Heart left ventricle (tissue), 16 donors: ENCODE data around the gene OR5AR1. TPM values are rescaled to one million over a fixed set of nuclear protein-coding genes. Genes with fewer than 3 reads are reported as not detected.

ENCODE experiments used
- ATAC-seq, 4 donors: fragments of 200-7000 bp; cut with Tn5 transposase; one replicate each; pipeline ENCODE4 v1.9.1; 2020 to 2022; ENCODE audit warnings: moderate library complexity in 4 of 4, mild to moderate bottlenecking in 3 of 4, moderate number of reproducible peaks in 1 of 4
- DNase-seq, 5 donors: peaks; one replicate each; pipeline ENCODE4 v3.0.0-alpha.2; 2020
- H3K27ac ChIP-seq, 12 donors: fragments of 200-600 bp; sonication (generic) in 4 of 12; one replicate each; pipeline versions ENCODE4 v1.5.0 to v1.8.0; 2016 to 2022; ENCODE audit warnings: mild to moderate bottlenecking in 2 of 12
- H3K27me3 ChIP-seq, 9 donors: fragments of 200-600 bp; sonication (generic) in 2 of 9; one replicate each; pipeline versions ENCODE4 v1.5.1 to v1.8.0; 2016 to 2022; ENCODE audit warnings: mild to moderate bottlenecking in 3 of 9
- H3K36me3 ChIP-seq, 9 donors: fragments of 200-600 bp; sonication (generic) in 2 of 9; one replicate each; pipeline versions ENCODE4 v1.5.0 to v1.8.0; 2018 to 2022; ENCODE audit warnings: mild to moderate bottlenecking in 2 of 9
- H3K4me1 ChIP-seq, 12 donors: fragments of 200-600 bp; sonication (generic) in 4 of 12; one replicate each; pipeline versions ENCODE4 v1.5.0 to v1.8.0; 2016 to 2022; ENCODE audit warnings: mild to moderate bottlenecking in 3 of 12
- H3K4me3 ChIP-seq, 12 donors: fragments of 200-600 bp; sonication (generic) in 4 of 12; one replicate each; pipeline versions ENCODE4 v1.5.0 to v1.8.0; 2017 to 2022; ENCODE audit warnings: mild to moderate bottlenecking in 9 of 12, moderate library complexity in 4 of 12
- H3K9me3 ChIP-seq, 12 donors: fragments of 200-600 bp; sonication (generic) in 4 of 12; one replicate each; pipeline versions ENCODE4 v1.5.0 to v1.8.0; 2016 to 2022; ENCODE audit warnings: mild to moderate bottlenecking in 1 of 12
- POLR2A ChIP-seq, 2 donors: fragments of 450-650 bp; IDR thresholded peaks; one replicate each; pipeline ENCODE4 v1.6.1; 2017; ENCODE audit warnings: antibody characterized with exemption in 2 of 2, mild to moderate bottlenecking in 2 of 2, moderate library complexity in 2 of 2
- WGBS, 4 donors: extraction: QIAGEN DNeasy Blood & Tissue Kit in 2 of 4; methylation state at CpG; one replicate each; pipeline versions ENCODE4 v1.1.5 to v1.1.7; 2013 to 2018; 5-methylcytosine and 5-hydroxymethylcytosine counted together
- intact Hi-C, 10 donors: fragments of 100-400 bp; cut with DNase I; formaldehyde crosslinking; loops; one replicate each; pipeline versions ENCODE4 v1.11.1 to v1.14.2; 2022
- polyA plus RNA-seq, 2 donors: library from polyadenylated mRNA; stranded (reverse); fragments of 200-250 nt; gene quantifications; one replicate each; pipeline ENCODE4 v1.2.3, GENCODE V29; 2013
- total RNA-seq, 9 donors: library from RNA; depleted of rRNA in 2 of 9; stranded (reverse); fragments of >200 nt in 2 of 9; fragmentation: NEBNext Ultra II Directional in 3 of 9; extraction: Animal tissue kit (Norgen Biotek cat#: 25700) in 3 of 9; gene quantifications; one replicate each; pipeline versions ENCODE4 v1.1.0 to v1.2.4, GENCODE V29; 2016 to 2023
- TF ChIP-seq, protein P1 (sequence below), 12 donors: fragments of 200-600 bp; sonication (generic) in 4 of 12; IDR thresholded peaks; one replicate each; pipeline versions ENCODE4 v1.5.0 to v1.8.0; 2018 to 2022; ENCODE audit warnings: antibody characterized with exemption in 12 of 12, mild to moderate bottlenecking in 5 of 12
- donor health status: ischemic (EF 13 %, LVEDD 7.1; RV severe dilation, severe dysfunction).
- donor health status: healthy with polysubstance abuse.
- donor health status: DM: no; HTN: yes; CAD: no.
- donor health status: DM: no; HTN: no; CAD: no.
- donor health status: ischemic (EF 25% LVEDD 6.9; RV normal size, moderate dysfunction).
- donor health status: ischemic (EF 25% LVEDD 5.7; RV mildly dilated, moderate dysfunction).
- donor health status: healthy.
- donor health status: DM: yes; HTN: yes; CAD: no.
- donor health status: ischemic (EF 35%, LVEDD 5.7; RV mildly dilated, moderate dysfunction).
- donor health status: nonischemic (EF 11% LVEDD 7.7; RV severe dilation, severe dysfunction).
- donor health status: DM: yes; HTN: yes; CAD: no.
- donor health status: PGD.
- donor health status: ischemic (EF 29% LVEDD 5.4; RV normal size, mild dysfunction).
- donor health status: nonischemic (EF 23%, LVEDD 6.1; RV moderate dilation, normal function).

Gene OR5AR1
- total and polyA plus RNA-seq, 11 donors: not detected

DNA sequence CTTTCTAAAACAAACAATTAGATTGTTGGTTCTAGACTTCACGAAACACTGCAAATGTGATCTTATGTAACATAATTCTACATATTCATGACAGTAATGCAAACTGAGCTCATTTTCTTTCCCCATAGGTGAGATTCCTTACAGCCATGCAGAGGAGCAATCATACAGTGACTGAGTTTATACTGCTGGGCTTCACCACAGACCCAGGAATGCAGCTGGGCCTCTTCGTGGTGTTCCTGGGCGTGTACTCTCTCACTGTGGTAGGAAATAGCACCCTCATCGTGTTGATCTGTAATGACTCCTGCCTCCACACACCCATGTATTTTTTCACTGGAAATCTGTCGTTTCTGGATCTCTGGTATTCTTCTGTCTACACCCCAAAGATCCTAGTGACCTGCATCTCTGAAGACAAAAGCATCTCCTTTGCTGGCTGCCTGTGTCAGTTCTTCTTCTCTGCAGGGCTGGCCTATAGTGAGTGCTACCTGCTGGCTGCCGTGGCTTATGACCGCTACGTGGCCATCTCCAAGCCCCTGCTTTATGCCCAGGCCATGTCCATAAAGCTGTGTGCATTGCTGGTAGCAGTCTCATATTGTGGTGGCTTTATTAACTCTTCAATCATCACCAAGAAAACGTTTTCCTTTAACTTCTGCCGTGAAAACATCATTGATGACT, 36.9 kb downstream of the OR5AR1 start:
- Histone ChIP-seq H3K9me3 (no peaks in the 10 kb centered on the region), H3K27me3 (no peaks in the 10 kb centered on the region), H3K36me3 (no peaks in the 10 kb centered on the region), H3K27ac (no peak overlapping the region), H3K4me3 (no peak overlapping the region), H3K4me1 (no peaks in the 10 kb centered on the region)
- intact Hi-C loops: no loop called here
- ATAC-seq (peak in 1 of 4 donors; percentile 45), DNase-seq (no peak)
- 53 to 61% (median 55%) methylated on average over 10 of the region's 10 CpGs for WGBS, 4 donors
- no peak for TF ChIP-seq POLR2A (IDR thresholded peaks at IDR 0.05)
- TF ChIP-seq, protein P1, sequence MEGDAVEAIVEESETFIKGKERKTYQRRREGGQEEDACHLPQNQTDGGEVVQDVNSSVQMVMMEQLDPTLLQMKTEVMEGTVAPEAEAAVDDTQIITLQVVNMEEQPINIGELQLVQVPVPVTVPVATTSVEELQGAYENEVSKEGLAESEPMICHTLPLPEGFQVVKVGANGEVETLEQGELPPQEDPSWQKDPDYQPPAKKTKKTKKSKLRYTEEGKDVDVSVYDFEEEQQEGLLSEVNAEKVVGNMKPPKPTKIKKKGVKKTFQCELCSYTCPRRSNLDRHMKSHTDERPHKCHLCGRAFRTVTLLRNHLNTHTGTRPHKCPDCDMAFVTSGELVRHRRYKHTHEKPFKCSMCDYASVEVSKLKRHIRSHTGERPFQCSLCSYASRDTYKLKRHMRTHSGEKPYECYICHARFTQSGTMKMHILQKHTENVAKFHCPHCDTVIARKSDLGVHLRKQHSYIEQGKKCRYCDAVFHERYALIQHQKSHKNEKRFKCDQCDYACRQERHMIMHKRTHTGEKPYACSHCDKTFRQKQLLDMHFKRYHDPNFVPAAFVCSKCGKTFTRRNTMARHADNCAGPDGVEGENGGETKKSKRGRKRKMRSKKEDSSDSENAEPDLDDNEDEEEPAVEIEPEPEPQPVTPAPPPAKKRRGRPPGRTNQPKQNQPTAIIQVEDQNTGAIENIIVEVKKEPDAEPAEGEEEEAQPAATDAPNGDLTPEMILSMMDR (IDR thresholded peaks at IDR 0.05): no peak

GRCh38 chr11:56700914-56701485, 37.5 kb downstream of the OR5AR1 start:
- DNase-seq (no peak), ATAC-seq (peak in 1 of 4 donors; percentile 34)
- no peak for TF ChIP-seq POLR2A (IDR thresholded peaks at IDR 0.05)
- TF ChIP-seq, protein P1 (IDR thresholded peaks at IDR 0.05): no peak
- no peaks in the 10 kb centered on the region for H3K9me3 ChIP-seq
- no peak overlapping the region for H3K4me3 ChIP-seq
- no peak overlapping the region for H3K27ac ChIP-seq
- H3K36me3 ChIP-seq: no peaks in the 10 kb centered on the region
- H3K27me3 ChIP-seq: no peaks in the 10 kb centered on the region
- WGBS, 4 donors: 55 to 64% (median 61%) methylated on average over 8 of the region's 8 CpGs
- H3K4me1 ChIP-seq: no peaks in the 10 kb centered on the region
- intact Hi-C loops: no loop called here

- Histone ChIP-seq H3K4me3 (no peak overlapping the region), H3K4me1 (no peaks in the 10 kb centered on the region), H3K27ac (no peak overlapping the region), H3K9me3 (peaks cover 0 to 19% (median 3%) of the 10 kb centered on the region in 12 donors), H3K27me3 (no peaks in the 10 kb centered on the region), H3K36me3 (no peaks in the 10 kb centered on the region)
- ATAC-seq: no peak
- no peak for DNase-seq
- TF ChIP-seq, protein P1 (IDR thresholded peaks at IDR 0.05): no peak
- no peak for TF ChIP-seq POLR2A (IDR thresholded peaks at IDR 0.05)
- intact Hi-C loops: no loop called here
- WGBS, 4 donors: 54 to 75% (median 62%) methylated on average over 1 of the region's 1 CpG
These were observed 42.4 kb downstream of the OR5AR1 start for GRCh38 chr11:56705784-56706396.

- TF ChIP-seq, protein P1 (IDR thresholded peaks at IDR 0.05): no peak
- TF ChIP-seq POLR2A (IDR thresholded peaks at IDR 0.05): no peak
- Histone ChIP-seq H3K27ac (no peak overlapping the region), H3K9me3 (peaks cover 0 to 21% (median 3%) of the 10 kb centered on the region in 12 donors), H3K27me3 (no peaks in the 10 kb centered on the region), H3K4me1 (no peaks in the 10 kb centered on the region), H3K36me3 (no peaks in the 10 kb centered on the region), H3K4me3 (no peak overlapping the region)
- no peak for ATAC-seq
- intact Hi-C loops: no loop called here
- DNase-seq: no peak
- whole genome bisulfite sequencing, 4 donors: 65 to 92% (median 79%) methylated on average over 2 of the region's 2 CpGs
These were observed 43.0 kb downstream of the OR5AR1 start for GRCh38 chr11:56706486-56706885.
